Activated CD4-positive, alpha-beta T cell treated with anti-CD3 and anti-CD28 coated beads, Interleukin-2, amount 50 U/mL, for 1 hour (primary cell): ENCODE measurements around the gene PRKN.

Source experiments
- DNase-seq: peaks from one replicate; pipeline ENCODE4 v3.0.0-alpha.2; 2020

PRKN gene

DNA sequence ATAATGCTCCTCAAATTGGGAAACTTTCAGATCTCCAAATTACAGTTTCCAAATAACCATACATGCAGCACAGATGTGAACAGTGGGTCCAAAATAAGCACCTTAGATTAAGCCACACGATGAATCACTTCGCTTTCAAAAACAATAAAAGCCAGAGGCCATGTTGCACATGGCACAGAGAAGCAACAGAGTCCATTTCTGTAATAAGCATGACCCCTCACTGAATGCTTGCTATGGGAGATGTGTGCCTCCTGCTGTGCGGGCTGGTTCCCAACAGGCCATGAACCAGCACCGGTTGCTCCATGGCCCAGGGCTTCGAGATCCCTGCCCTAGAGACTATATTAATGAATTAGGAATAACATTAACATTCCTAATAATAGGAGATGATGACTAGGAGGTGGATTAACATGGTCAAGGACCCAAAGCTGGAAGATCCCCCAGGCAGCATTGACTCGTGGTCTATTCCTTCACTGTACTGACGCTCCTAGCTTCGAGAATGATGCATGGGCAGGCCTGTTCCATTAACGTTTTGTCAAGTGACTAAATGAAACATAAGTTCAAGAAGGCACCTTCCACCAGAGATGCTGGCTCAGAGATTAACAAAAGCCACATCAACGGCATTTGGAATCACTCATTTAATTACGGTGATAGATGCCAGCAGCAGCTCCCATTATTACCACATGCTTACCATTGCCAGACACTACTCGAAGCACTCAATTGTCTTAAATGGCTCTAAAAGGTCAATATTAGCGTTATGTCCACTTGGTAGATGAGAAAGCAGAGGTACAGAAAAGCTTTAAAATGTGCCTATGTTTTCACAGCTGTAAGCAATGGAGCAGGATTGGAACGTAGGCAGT is 983.1 kb downstream of the PRKN start:
- no peak for DNase-seq

DNA sequence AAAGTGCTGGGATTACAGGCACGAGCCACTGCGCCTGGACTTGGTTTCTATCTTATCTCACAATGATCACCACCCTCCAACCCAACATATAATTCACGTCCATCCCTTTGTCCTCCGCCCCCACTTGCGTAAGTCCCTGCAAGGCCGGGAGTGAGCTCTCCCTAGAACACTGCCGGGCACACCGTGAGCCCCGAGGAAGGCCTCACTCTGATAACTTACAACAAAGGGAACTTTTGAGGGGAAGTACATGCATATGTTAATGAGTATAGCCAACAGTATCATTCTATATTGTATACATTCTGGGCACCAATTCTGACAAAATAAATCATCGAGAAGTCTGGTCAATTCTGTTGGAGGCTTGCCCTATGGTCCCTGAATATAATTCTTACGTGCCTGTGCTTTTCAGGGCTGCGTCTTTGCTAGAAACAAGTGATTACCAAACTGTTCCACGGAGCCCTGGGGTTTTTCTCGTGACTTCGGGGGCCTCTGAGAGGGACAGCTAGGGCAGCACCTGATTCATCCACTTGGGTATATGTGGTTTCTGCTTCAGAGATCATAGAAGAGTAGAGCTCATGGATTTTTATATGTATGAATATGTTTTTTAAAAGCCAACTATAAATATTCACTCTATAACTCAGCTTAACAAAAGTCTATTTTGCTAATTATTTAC is 983.9 kb downstream of the PRKN start:
- DNase-seq: no peak

DNA sequence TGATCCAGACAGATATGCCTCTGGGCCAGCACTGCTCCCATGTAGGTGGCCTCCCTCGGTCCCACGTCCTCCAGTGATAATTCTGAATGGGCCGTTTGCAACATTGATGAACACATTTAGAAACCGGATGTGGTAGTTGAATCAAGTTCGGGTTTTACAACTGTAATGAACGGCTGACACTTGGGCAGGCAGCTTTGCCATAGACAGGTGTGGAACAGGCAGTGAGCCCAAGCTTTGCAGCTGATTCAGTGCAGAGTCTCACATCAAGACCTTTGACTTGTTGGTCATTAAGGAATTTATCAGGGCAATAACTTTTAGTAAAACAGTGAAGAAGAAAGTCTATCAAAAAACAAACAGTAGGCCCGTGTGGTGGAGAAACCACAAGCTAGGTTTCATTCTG is 987.1 kb downstream of the PRKN start:
- DNase-seq: no peak

DNA sequence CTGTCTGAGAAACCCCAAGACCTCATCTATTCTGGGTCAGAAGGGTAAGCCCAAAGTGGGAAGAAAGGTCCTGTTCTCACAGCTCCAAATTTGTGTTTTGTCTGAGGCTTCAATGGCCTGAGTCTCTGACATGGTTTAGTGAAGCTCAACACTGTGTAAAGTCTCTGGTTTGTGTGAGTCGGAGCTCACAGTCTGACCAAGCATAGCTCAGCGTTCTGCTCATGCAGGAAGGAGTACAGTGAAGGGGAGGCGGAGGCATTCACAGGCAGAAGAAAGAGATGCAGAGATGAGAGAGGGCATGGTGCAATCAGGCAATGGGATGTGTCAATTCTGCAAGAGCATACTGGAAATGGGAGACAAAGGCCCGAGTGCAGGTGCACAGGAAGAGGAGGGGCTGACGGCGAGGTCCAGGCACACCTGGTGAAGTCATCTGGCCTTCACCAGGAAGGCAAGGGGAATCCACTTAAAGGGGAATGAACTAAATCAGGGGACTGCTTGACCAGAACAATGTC is 990.7 kb downstream of the PRKN start:
- DNase-seq: no peak

DNA sequence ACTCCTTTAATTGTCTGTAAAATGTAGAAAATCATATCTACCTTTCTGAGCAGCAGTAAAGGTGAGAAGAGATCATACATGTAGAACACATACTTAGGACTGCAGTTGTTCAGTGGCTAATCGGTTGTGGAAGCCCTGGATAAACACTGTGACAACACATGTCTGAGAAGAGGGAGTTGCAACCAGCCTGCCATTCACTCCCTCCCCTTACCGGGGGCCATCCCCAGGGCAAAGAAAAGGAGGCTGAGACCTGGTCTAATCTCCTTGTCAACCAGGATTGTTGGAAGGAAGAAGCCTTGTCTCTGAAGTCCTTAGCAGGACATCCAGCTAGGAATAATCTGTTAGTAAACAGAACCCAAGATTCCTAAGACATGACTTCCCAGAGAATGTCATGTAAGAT is 991.2 kb downstream of the PRKN start:
- DNase-seq: no peak

DNA sequence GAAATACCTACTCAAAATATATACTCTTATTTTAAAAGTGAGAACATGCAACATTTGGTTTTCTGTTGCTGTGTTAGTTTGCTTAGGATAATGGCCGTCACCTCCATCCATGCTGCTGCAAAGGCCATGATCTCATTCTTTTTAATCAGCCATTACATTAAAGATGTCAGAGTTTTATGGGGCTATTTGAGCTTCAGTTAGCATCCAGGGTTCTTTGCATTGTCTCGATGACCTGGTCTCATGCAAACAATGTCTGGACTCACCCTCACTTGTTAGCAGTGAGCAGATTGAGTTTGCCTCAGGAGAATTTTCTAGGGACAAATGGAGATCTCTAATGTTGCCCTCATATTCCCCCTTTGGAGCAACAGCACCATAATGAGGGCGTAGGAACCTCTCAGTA is 995.0 kb downstream of the PRKN start:
- DNase-seq: no peak

DNA sequence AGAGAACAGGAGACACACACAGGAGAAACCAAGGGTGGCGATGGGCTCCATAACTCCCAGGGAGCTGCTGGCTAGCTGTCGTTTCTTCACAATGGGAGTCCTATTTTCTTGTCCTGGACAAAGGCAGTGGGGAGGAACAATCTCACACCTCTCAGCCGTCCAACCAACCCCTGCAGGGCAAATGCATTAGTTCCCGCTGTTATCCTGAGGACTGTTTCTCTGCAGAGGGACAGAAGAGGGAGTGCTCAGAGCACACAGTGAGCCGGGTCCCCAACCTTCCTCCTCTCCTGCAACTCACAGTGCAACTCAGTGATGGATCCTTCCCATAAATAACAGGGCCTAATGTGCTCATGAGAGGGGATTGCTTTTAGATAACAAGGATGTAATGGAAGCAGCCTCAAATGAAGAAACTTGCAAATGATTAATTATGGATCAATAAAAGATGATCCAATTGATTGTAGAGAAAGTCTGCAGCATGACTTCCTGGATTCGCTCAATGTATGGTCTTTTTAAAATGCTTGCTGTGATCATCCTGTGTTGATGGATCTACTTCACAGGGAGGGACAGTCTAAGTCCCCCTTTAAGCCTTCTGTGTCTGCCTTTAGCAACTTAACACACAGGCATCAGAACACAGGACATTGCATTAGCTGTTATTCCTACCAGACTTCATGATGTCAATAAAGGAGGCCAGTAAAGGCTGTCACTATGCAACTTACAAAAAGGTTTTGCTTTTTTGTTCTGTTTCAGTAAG is 1000.3 kb downstream of the PRKN start:
- DNase-seq: no peak

DNA sequence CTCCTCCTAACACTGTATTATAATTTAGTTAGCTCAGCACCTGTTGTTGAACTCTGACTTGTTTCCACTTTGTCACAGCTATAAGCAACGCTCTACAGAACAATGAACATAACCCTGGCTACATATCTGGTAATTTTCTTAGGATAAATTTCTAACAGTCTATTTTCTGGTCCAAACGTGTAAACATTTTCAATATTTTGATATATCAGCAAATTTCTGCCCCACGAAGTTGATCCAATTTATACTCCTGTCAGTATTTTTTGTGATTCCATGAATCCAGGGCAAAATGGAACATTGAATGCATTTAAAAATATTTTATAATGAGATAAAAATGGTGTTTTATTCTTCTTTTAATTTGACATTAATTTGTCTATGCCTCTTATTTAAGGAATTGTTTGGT is 1005.2 kb downstream of the PRKN start:
- no peak for DNase-seq

DNA sequence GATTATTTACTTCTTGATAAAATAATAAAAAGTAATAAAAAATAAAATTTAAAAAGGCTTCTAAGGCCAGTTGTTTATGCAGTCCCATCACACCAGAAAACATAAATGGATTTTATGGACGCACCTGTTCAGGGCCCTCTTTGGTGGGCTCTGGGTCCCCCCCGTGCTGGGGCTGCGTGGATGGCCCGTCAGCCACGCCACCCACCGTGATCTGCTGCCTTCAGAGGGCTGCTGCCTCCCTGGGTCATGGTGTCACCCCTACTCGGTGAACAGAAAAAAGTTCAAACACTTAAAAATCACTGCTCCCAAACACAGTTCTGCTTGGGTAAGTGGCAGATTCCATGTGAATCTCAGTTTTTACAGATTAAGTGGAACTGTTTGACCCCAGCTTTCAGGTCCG is 1006.1 kb downstream of the PRKN start:
- DNase-seq: no peak

DNA sequence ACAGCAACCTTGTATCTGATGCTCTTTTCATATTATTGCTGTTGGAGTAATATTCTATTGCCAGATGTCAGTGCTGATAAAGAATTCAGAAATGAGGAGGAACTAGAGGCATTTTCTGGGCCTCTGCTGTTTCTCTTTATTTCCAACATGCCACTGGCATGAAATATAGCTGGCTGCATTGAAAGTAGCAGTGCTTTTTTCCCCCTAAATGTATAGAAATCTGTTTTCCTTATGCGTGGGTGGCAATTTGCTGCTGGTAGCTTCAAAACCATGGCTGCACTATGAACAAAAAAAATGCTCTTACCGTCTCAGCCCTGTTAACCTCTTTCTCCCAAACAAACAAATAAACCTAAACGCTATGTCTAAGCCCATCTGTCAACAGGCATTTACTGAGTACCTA is 1011.4 kb downstream of the PRKN start:
- DNase-seq: no peak

DNA sequence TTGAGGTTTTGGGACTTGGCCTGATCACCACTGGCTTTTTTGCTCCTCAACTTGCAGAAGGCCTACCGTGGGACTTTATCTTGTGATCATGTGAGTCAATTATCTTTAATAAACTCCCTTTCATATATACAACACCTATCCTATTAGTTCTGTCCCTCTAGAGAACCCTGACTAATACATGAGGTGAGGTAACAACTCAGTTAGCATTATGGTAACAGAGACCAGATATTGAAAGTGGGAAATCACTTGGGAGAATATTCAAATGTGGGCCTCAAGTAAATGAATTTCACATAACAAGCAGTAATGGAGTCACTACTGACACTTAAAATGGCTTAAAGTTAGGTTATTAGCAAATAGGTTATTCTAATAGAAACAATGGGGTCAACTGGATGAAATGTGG is 1015.6 kb downstream of the PRKN start:
- no peak for DNase-seq

DNA sequence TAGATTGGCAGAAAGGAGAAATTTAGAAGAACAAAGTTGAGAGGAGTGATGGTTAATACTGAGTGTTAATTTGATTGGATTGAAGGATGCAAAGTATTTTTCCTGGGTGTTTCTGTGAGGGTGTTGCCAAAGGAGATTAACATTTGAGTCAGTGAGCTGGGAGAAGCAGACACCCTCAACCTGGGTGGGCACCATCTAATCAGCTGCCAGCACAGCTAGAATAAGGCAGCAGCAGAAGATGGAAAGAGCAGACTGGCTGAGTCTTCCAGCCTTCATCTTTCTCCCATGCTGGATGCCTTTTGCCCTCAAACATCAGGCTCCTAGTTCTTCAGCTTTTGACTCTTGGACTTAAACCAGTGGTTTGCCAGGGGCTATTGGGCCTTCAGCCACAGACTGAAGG is 1016.1 kb downstream of the PRKN start:
- DNase-seq: no peak

DNA sequence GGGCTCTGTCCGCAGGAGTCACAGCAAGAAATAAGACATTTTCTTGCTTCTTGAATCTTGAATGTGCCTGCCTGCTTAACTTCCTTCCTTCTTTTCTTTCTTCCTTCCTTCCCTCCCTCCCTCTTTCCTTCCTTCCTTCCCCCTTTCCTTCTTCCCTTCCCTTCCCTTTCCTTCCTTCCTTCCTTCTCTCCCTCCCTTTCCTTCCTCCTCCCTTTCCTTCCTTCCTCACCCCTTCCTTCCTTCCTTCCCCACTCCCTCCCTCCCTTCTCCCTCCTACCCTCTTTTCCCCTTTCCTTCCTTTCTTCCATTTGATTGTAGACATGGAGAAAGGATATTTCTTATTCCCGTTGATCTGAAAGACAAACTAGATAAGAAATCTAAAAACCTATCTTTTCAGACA is 1016.9 kb downstream of the PRKN start:
- DNase-seq: no peak

DNA sequence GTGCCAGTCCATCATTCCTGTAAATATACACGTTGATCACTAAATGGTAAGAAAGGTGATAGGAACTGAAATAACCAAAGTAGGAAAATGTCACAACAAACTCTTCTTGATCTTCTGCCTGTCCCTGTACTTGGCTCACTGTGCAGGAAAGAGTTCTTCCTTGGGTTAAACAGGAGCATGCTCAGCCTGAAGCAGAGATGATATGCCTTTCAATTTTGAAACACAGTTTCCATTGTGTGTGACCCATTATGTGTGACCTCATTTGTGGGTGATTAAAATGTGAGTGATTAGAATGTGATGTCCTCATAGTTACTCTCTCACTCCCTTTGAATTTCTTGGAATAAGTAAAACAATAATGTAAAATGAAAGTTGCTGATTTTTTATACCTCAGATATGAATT is 1026.5 kb downstream of the PRKN start:
- DNase-seq: no peak

DNA sequence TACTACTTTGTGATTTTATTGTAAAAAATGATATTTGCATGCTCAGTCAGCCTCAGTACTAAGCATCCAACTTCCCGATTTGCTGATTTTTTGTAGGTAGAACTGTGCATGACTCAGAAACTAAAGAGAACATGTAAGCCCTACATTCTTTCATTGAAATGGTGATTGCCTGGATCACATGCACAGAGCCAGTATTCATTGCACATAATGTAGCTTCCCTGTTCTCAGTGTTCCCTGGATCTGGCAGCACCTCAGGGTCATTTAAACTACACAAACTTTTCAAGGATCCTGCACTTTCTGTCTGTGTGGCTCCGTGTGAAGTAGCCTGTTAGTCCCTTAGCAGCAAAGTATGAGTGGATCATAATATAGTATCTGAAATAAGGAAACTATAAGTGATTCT is 1030.8 kb downstream of the PRKN start:
- no peak for DNase-seq

DNA sequence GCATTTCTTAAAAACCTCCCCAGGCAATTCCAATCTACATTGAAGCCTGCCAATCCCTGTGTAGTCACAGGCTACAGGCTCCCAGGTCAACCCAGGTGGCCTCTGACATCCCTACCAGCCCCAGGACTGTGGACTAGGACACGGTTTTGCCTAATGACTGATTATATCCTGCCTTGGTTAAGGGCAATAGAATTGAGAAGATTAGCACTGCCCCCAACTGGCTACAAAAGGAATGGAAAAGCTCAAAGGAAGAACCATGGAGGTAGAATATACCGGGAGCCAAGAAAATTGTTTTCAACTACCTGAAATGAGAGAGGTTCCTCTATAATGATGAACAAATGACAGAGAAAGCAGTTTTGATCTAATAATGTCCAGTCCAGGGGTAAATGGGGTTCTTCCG is 1032.6 kb downstream of the PRKN start:
- no peak for DNase-seq

DNA sequence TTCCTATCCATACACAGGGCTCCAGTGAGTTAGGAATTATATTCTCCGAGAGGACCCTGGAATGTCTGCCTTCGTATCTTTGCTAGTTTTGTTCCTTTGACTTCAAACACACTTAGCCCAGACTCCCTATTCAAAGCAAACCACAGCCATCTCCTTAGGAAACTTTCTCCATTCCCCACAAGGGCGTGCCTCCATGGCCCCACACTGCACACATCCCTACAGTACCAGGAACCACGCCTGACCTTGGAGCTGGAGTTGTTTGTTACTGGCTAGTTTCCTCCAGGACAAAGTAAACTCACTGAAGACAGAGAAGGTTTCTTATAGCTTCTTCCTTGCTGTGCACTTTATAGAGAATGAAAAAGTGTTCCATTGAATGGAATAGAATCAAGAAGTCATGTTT is 1040.9 kb downstream of the PRKN start:
- DNase-seq: no peak

DNA sequence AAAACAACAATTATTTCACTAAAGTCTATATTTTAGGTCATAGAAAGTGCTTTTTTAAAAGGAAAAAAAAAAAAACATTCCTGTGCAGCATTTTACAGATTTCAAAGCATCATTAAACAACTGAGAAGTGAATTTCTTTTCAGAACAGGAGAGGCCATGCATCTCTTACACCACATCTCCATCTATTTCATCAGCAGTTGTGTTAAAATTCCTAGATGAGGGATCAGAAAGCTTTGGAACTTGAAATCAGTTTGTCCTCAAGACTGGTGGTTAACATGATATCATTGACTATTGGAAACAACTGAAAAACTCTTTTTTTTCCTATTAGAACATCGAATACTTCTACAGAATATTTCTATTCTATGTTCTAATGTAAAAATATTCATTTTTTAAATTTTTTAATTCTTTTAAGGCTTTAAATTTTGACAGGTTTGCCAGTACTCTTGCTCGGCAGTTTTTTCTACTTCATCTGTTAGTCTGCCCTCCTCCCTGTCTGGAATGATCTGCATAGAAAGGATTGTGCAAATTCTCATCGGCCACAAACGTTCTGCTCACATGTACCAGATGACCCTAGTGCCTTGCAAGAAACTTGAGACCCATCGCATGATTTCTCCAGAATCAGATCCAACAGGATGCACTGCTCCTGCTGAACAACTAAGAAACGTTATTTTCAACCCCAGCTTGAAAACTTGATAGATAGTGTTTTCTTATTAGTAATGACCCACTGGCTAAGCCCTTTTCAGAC is 1042.7 kb downstream of the PRKN start:
- no peak for DNase-seq

DNA sequence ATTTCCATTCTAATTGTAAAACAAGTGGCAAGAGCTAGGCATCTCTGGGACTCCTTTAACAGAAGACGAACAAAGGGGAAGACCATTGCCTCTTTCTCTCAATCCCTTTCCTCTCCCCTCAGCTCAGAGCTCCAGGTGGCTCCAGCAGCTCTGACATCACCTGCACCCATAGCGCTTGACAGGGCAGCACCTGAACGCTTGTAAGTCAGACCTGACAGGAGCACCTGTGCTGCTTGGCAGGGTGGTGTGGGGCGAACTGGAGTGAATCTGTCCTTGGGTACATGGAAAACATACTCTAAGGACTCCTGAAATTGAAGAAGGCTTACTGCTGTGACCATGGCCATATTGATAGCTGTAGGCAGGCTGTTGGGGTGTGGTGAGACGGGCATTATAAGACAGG is 1044.2 kb downstream of the PRKN start:
- DNase-seq: no peak

DNA sequence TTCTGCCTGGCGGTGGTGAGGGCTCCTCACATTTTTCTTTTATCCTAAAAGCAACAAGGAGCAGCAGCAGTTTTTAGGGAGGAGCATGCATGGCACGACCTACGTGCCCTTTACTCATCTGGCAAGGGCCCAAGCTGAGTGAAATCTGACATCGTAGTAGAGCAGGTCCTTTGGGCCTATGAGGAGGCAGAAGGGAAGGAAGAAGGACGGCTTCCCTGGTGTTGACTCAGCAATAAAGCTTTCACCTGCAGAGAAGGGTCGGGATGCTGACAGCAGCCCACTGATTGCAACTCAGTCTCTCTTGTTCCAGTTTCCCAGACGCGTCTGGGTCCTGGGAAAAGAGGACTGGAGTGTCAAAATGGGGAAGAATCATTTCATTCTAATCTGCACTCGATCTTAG is 1044.6 kb downstream of the PRKN start:
- no peak for DNase-seq

DNA sequence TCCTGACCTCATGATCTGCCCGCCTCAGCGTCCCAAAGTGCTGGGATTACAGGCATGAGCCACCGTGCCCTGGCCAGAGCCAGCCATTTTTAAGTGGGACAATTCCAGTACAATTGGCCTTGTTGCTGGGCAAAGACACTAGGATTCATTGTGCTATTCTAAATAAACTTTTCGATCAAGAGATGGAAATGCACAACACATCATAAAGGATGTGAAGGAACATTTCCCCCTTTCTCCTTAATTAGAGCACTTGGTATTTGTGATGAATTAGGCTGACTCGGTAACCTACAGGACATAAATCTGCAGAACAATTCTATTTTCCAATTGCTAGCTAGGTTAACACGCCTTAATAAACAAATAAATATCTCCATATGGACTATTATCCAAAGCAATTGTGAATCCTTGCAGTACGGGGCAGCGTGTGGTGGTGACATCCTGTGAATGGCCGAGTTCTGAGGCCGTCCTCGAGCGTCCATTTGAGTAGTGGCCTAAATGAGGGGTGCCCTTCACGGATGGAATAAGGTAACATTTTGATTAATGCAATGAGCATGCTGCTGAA is 1047.5 kb downstream of the PRKN start:
- no peak for DNase-seq

DNA sequence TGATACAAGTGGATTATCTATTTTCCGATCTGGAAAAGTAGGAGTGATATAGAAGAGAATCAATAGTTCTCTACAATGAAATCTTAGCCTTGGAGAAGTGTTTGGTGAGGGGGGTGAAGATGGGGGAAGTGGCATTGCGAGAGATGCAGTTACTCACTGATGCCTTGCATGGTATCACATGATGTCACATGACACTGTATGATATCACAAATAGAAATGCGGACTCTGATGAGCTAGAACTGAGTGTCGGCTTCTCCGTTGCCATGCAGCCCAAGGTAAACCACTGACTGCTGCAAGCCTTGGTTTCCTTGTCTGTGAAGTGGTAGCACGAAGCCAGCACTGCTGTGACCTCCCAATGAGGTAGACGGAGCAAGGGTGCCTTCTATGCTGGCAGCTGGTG is 1050.4 kb downstream of the PRKN start:
- no peak for DNase-seq

DNA sequence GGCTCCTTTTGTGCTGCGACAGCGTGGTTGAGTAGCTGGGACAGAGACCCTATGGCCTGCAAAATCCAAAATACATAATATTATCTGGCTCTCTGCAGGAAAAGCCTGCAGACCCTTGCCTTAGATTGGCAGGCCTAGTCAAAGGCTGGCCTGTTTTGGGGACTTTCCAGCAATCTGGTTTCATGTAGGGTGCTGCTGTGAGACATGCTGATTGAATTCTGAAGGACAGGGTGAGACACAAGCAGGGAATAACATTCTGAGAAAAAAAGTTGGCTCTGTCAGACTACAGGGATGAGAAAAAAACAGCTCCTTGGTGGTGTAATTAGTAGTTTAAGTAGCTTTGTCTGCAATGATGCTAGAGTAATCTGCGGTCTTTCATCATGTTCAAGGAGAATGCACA is 1051.0 kb downstream of the PRKN start:
- no peak for DNase-seq
